Epithelial cell of esophagus (primary cell): Measurements from ENCODE around the gene PRODH2.

ENCODE experiments used
- DNase-seq: peaks from one replicate; pipeline ENCODE4 v3.0.0; 2010; ENCODE audit warnings: low read depth
- H3K4me3 ChIP-seq: 2 replicates; pipeline ENCODE4 v1.5.1; 2011; ENCODE audit warnings: mild to moderate bottlenecking, low read length, control low read depth
- CTCF ChIP-seq: IDR thresholded peaks from 2 replicates; pipeline ENCODE4 v1.5.1; 2011; ENCODE audit warnings: low read depth, mild to moderate bottlenecking, low read length, control low read depth, inconsistent platforms; ENCODE audit not compliant: insufficient read depth; ENCODE audit errors: missing control alignments

Gene PRODH2

GRCh38 chr19:35781650-35782049 is 31.0 kb downstream of the PRODH2 start:
- no peak for TF ChIP-seq CTCF
- no peak overlapping the region for H3K4me3 ChIP-seq
- DNase-seq = no peak

GRCh38 chr19:35780717-35781116 is 31.9 kb downstream of the PRODH2 start:
- TF ChIP-seq CTCF = no peak
- no peak for DNase-seq
- no peak overlapping the region for H3K4me3 ChIP-seq

GRCh38 chr19:35780058-35780457 is 32.6 kb downstream of the PRODH2 start:
- no peak for DNase-seq
- H3K4me3 ChIP-seq = no peak overlapping the region
- no peak for TF ChIP-seq CTCF

DNA sequence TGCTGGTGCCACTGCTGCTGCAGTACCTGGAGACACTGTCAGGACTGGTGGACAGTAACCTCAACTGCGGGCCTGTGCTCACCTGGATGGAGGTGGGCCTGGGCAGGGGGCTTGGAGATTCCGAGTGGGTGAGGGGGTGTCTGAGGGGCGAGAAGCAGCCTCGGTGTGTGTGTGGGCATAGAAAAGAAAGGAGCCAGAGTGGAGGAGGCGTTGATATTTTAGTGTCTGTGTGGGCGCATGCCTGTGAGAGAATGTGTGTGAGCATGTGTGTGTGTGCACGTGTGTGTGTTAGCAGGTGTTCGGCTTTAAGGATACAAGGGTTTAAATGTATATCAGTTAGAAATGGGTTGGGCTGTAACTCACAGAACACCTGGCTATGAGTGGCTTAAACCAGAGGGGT is 33.6 kb downstream of the PRODH2 start:
- TF ChIP-seq CTCF = no peak
- DNase-seq = no peak

GRCh38 chr19:35777961-35778360 is 34.7 kb downstream of the PRODH2 start:
- TF ChIP-seq CTCF = no peak
- no peak for DNase-seq
- no peak overlapping the region for H3K4me3 ChIP-seq

More for the DNA sequence above, 33.6 kb downstream of the PRODH2 start:
- no peak overlapping the region for H3K4me3 ChIP-seq

DNA sequence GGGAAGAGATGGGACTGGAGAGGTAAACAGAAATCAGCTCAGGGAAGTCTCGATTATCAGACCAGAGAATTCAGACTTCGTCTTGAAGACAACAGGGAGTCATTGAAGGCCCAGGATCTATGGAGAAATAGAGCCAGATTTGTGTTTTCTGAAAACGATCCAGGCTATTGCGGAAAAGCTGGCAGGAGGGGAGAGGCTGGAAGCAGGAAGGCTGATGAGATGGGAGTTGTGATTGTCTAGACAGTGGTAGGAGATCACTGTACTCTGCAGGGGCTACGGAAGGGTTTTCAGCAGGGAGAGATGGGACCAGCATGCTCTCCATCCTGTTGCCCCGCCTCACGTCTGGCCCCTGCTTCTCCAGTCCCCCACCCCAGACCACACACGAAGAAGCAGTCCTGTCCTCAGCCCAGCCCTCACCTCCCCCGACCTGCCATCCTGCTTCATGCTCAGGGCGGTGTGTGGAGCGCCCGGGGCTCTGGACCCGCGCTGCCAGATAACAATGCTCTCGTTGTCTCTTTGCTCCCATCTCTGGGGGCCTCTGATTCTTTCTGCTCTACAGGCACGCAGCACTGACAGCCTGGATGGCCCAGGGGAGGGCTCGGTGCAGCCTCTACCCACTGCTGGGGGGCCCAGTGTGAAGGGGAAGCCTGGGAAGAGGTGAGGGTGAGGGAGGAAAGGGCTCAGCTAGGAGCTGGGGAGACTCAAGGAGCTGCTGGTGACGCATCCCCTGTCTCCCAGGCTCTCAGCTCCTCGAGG is 35.4 kb downstream of the PRODH2 start:
- no peak for TF ChIP-seq CTCF
- no peak for DNase-seq
- no peak overlapping the region for H3K4me3 ChIP-seq
